Effector memory CD8-positive, alpha-beta T cell (primary cell): ENCODE measurements around the gene CEBPE.

ENCODE experiments used
- ATAC-seq: fragments of 150-1000 bp; cut with Tn5 transposase; replicated peaks from 2 replicates; pipeline ENCODE4 v1.10.0; 2021; ENCODE audit warnings: mild to moderate bottlenecking, moderate library complexity
- DNase-seq, 3 experiments: peaks; one replicate each; pipeline ENCODE4 v3.0.0; 2021
- H3K27ac Mint-ChIP-seq, 2 donors: one replicate each; pipeline ENCODE4 v1.8.0; 2022; ENCODE audit warnings: mild to moderate bottlenecking in 2 of 2, mixed read lengths in 2 of 2, moderate library complexity in 2 of 2
- H3K27me3 Mint-ChIP-seq, 2 donors: one replicate each; pipeline ENCODE4 v1.8.0; 2022; ENCODE audit warnings: mixed read lengths in 2 of 2
- H3K36me3 Mint-ChIP-seq: one replicate; pipeline ENCODE4 v1.8.0; 2022; ENCODE audit warnings: mild to moderate bottlenecking, moderate library complexity, mixed read lengths; ENCODE audit not compliant: insufficient read depth
- H3K4me1 Mint-ChIP-seq, 2 donors: one replicate each; pipeline ENCODE4 v1.8.0; 2022; ENCODE audit warnings: low read depth in 2 of 2, mixed read lengths in 2 of 2
- H3K4me3 Mint-ChIP-seq, 2 donors: one replicate each; pipeline ENCODE4 v1.8.0; 2022; ENCODE audit warnings: mild to moderate bottlenecking in 2 of 2, mixed read lengths in 2 of 2, moderate library complexity in 2 of 2
- H3K9me3 Mint-ChIP-seq, 2 donors: one replicate each; pipeline ENCODE4 v1.8.0; 2022; ENCODE audit warnings: mixed read lengths in 2 of 2

The CEBPE gene

DNA sequence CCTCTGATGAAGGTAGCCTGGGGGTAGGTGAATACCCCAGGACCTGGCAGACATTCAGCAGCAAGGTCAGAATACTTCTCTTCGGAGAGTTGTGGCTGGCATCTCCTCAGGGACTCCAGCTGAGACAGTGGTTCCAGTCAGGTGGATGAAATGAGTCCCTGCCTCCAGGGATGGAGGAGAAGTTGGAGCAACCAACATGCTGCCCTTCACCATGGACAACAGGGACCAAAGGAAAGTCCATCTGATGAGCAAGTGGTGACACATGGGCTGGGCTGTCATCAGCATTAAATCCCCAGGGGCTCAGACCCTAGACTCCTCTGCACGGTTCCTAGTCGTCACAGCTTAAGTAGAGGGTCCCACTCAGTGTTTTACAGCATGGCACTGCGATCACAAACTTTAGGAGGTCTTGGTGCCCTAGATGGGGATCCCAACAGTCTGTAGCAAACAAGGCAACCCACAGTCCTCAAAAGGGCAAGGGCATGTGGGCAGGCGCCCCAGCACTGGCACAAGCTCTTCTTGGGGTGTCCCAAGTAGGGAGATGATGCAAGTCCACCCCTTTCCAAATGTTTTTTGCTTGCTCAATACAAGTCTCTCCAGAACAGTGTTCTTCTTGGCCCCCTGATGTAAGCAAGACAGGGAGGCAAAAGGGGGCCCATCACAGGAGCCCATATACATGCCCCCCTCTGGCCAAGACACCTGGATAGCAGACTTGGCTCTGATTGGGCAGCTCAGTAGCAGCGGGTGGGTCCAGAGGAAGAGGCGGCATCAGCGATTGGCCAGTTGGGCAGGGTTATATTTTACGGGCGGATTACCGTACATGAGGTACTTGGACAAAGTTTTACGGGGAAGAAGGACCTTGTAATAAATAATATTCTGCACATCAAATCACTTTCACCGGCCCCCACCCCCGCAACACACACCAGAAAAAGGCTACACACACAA lies 50.9 kb downstream of the CEBPE start:
- Mint-ChIP-seq H3K36me3 (peaks cover 61% of the 10 kb centered on the region), H3K27me3 (no peaks in the 10 kb centered on the region), H3K27ac (peak overlapping the region; percentile 23 to 25), H3K4me3 (no peak overlapping the region), H3K9me3 (no peaks in the 10 kb centered on the region), H3K4me1 (peaks cover 27 to 29% of the 10 kb centered on the region in 2 donors)
- ATAC-seq (no peak), DNase-seq (no peak)
